HepG2 (cell line): Measurements from ENCODE around the gene GCH1. TPM values are rescaled to one million over a fixed set of nuclear protein-coding genes. Genes with fewer than 3 reads are reported as not detected.
A peak's percentile ranks its signal among the peaks of the same experiment; 100 is the strongest.

ENCODE experiments used
- ARHGAP35 ChIP-seq: sonication (generic); formaldehyde crosslinking; IDR thresholded peaks from 2 replicates; pipeline ENCODE4 v1.9.0; 2022; ENCODE audit warnings: mild to moderate bottlenecking, inconsistent platforms, moderate library complexity, missing genetic modification reagents, borderline replicate concordance
- ATF7 ChIP-seq, 2 experiments: fragments of 450-650 bp in 1 of 2; sonication (generic) in 1 of 2; formaldehyde crosslinking in 1 of 2; IDR thresholded peaks; 2 replicates each; pipeline versions ENCODE4 v1.4.0 to v1.6.1; 2016 to 2020; ENCODE audit warnings: antibody characterized with exemption in 1 of 2, mild to moderate bottlenecking in 1 of 2, missing genetic modification reagents in 1 of 2
- CBFB ChIP-seq: sonication (generic); formaldehyde crosslinking; IDR thresholded peaks from 2 replicates; pipeline ENCODE4 v1.4.0; 2020; ENCODE audit warnings: missing genetic modification reagents
- ETV5 ChIP-seq: IDR thresholded peaks from 2 replicates; pipeline ENCODE4 v1.6.1; 2018; ENCODE audit warnings: missing biosample characterization, missing genetic modification reagents, inconsistent platforms, borderline replicate concordance
- NCOA5 ChIP-seq: sonication (generic); formaldehyde crosslinking; IDR thresholded peaks from 2 replicates; pipeline ENCODE4 v1.4.0; 2020; ENCODE audit warnings: missing genetic modification reagents
- RBM22 ChIP-seq: fragments of 200-400 bp; formaldehyde crosslinking; optimal IDR thresholded peaks from 2 replicates; pipeline ENCODE3; 2017; ENCODE audit warnings: mild to moderate bottlenecking, low read length, moderate library complexity
- ZC3H4 ChIP-seq: sonication (generic); formaldehyde crosslinking; IDR thresholded peaks from 2 replicates; pipeline ENCODE4 v1.4.0; 2020; ENCODE audit warnings: missing genetic modification reagents, borderline replicate concordance
- ZFP82 ChIP-seq: sonication (generic); formaldehyde crosslinking; IDR thresholded peaks from 2 replicates; pipeline ENCODE4 v1.5.1; 2020; ENCODE audit warnings: mild to moderate bottlenecking, missing genetic modification reagents, borderline replicate concordance
- ZNF567 ChIP-seq: sonication (generic); formaldehyde crosslinking; IDR thresholded peaks from 2 replicates; pipeline ENCODE4 v1.8.1; 2023; ENCODE audit warnings: mild to moderate bottlenecking, missing genetic modification reagents, borderline replicate concordance
- ZNF614 ChIP-seq: IDR thresholded peaks from 2 replicates; pipeline ENCODE4 v1.6.1; 2018; ENCODE audit warnings: missing biosample characterization, missing genetic modification reagents, inconsistent platforms, borderline replicate concordance
- ZNF878 ChIP-seq: sonication (generic); formaldehyde crosslinking; IDR thresholded peaks from 2 replicates; pipeline ENCODE4 v1.8.1; 2023; ENCODE audit warnings: mild to moderate bottlenecking, missing genetic modification reagents, moderate library complexity
- polyA plus RNA-seq, 8 experiments: library from polyadenylated mRNA; depleted of rRNA in 3 of 8; stranded (reverse) in 7 of 8; unstranded in 1 of 8; fragments of >200 nt; fragmentation: Illumina TruSeq in 4 of 8; extraction: Trizol in 4 of 8; gene quantifications; 2 replicates each; pipeline versions ENCODE4 v1.2.1 to v1.2.3, GENCODE V29; 2011 to 2016; ENCODE audit warnings: low read depth in 4 of 8, missing spikeins in 1 of 8, mixed read lengths in 1 of 8; ENCODE audit not compliant: insufficient read depth in 1 of 8
- total RNA-seq, 5 experiments: library from RNA; depleted of rRNA; stranded (reverse); fragments of >200 nt; fragmentation: Illumina TruSeq; extraction: Trizol; gene quantifications; 2 replicates each; pipeline ENCODE4 v1.2.3, GENCODE V29; 2016; ENCODE audit warnings: low read depth in 1 of 5
- TF ChIP-seq, protein P1 (sequence below): IDR thresholded peaks from 2 replicates; pipeline ENCODE4 v1.4.0; 2020; ENCODE audit warnings: mild to moderate bottlenecking, missing genetic modification reagents
- TF ChIP-seq, protein P2 (sequence below): sonication (generic); formaldehyde crosslinking; IDR thresholded peaks from 2 replicates; pipeline ENCODE4 v1.9.0; 2022; ENCODE audit warnings: missing genetic modification reagents, mild to moderate bottlenecking, borderline replicate concordance
- TF ChIP-seq, protein P3 (sequence below): sonication (generic); formaldehyde crosslinking; IDR thresholded peaks from 2 replicates; pipeline ENCODE4 v1.4.0; 2020; ENCODE audit warnings: mild to moderate bottlenecking, missing genetic modification reagents, borderline replicate concordance
- TF ChIP-seq, protein P4 (sequence below): IDR thresholded peaks from 2 replicates; pipeline ENCODE4 v1.6.1; 2018; ENCODE audit warnings: missing genetic modification reagents, mild to moderate bottlenecking, missing compliant biosample characterization
- TF ChIP-seq, protein P5 (sequence below): sonication (generic); formaldehyde crosslinking; IDR thresholded peaks from 2 replicates; pipeline ENCODE4 v1.5.0; 2020; ENCODE audit warnings: missing genetic modification reagents

The GCH1 gene
- total and polyA plus RNA-seq, 2 of the 13 experiments (the other 11 are each of a cell fraction or from before 2014, with no cell fraction given) = 15.0 to 25.2 TPM

DNA sequence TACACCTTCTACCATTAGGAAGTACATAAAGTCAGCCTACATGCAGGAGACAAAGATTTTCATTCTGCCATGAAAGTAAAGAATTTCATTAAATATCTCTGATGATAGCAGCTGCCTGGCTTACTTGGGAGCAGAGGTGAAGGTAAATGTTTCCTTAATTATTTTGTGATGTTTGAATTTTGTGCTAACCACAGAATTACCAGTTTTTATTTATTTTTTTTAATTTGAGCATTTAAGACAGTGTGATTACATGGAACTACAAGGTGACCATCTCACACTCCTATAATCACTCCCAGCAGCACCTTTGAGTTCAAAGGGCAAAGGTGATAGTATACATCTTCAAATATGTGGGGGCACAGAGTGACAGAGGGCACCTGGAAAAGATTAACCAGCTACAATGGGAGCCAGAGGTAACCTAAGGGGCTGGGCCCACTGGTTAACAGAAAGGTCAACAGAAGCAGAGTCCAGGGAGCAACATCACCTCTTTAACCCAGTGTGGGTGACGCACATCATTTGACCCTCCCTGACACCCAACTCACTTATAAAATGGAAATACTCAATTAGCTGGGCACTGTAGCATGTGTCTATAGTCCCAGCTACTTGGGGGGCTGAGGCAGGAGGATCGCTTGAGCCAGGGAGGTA lies 65.0 kb downstream of the GCH1 start (continued):
- TF ChIP-seq ZFP82 = no peak
- TF ChIP-seq, protein P1, sequence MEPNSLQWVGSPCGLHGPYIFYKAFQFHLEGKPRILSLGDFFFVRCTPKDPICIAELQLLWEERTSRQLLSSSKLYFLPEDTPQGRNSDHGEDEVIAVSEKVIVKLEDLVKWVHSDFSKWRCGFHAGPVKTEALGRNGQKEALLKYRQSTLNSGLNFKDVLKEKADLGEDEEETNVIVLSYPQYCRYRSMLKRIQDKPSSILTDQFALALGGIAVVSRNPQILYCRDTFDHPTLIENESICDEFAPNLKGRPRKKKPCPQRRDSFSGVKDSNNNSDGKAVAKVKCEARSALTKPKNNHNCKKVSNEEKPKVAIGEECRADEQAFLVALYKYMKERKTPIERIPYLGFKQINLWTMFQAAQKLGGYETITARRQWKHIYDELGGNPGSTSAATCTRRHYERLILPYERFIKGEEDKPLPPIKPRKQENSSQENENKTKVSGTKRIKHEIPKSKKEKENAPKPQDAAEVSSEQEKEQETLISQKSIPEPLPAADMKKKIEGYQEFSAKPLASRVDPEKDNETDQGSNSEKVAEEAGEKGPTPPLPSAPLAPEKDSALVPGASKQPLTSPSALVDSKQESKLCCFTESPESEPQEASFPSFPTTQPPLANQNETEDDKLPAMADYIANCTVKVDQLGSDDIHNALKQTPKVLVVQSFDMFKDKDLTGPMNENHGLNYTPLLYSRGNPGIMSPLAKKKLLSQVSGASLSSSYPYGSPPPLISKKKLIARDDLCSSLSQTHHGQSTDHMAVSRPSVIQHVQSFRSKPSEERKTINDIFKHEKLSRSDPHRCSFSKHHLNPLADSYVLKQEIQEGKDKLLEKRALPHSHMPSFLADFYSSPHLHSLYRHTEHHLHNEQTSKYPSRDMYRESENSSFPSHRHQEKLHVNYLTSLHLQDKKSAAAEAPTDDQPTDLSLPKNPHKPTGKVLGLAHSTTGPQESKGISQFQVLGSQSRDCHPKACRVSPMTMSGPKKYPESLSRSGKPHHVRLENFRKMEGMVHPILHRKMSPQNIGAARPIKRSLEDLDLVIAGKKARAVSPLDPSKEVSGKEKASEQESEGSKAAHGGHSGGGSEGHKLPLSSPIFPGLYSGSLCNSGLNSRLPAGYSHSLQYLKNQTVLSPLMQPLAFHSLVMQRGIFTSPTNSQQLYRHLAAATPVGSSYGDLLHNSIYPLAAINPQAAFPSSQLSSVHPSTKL (CRISPR knock-in tag) = peak; percentile 94
- no peak for TF ChIP-seq ZC3H4
- TF ChIP-seq, protein P2, sequence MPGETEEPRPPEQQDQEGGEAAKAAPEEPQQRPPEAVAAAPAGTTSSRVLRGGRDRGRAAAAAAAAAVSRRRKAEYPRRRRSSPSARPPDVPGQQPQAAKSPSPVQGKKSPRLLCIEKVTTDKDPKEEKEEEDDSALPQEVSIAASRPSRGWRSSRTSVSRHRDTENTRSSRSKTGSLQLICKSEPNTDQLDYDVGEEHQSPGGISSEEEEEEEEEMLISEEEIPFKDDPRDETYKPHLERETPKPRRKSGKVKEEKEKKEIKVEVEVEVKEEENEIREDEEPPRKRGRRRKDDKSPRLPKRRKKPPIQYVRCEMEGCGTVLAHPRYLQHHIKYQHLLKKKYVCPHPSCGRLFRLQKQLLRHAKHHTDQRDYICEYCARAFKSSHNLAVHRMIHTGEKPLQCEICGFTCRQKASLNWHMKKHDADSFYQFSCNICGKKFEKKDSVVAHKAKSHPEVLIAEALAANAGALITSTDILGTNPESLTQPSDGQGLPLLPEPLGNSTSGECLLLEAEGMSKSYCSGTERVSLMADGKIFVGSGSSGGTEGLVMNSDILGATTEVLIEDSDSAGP (CRISPR knock-in tag) = no peak
- TF ChIP-seq, protein P3, sequence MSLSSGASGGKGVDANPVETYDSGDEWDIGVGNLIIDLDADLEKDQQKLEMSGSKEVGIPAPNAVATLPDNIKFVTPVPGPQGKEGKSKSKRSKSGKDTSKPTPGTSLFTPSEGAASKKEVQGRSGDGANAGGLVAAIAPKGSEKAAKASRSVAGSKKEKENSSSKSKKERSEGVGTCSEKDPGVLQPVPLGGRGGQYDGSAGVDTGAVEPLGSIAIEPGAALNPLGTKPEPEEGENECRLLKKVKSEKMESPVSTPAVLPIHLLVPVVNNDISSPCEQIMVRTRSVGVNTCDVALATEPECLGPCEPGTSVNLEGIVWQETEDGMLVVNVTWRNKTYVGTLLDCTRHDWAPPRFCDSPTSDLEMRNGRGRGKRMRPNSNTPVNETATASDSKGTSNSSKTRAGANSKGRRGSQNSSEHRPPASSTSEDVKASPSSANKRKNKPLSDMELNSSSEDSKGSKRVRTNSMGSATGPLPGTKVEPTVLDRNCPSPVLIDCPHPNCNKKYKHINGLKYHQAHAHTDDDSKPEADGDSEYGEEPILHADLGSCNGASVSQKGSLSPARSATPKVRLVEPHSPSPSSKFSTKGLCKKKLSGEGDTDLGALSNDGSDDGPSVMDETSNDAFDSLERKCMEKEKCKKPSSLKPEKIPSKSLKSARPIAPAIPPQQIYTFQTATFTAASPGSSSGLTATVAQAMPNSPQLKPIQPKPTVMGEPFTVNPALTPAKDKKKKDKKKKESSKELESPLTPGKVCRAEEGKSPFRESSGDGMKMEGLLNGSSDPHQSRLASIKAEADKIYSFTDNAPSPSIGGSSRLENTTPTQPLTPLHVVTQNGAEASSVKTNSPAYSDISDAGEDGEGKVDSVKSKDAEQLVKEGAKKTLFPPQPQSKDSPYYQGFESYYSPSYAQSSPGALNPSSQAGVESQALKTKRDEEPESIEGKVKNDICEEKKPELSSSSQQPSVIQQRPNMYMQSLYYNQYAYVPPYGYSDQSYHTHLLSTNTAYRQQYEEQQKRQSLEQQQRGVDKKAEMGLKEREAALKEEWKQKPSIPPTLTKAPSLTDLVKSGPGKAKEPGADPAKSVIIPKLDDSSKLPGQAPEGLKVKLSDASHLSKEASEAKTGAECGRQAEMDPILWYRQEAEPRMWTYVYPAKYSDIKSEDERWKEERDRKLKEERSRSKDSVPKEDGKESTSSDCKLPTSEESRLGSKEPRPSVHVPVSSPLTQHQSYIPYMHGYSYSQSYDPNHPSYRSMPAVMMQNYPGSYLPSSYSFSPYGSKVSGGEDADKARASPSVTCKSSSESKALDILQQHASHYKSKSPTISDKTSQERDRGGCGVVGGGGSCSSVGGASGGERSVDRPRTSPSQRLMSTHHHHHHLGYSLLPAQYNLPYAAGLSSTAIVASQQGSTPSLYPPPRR (CRISPR knock-in tag) = peak; percentile 78; the same call in 1 of the 2 replicates
- peak; percentile 82 for TF ChIP-seq ZNF614 (CRISPR knock-in tag)
- TF ChIP-seq ETV5 (CRISPR knock-in tag) = peak; percentile 45; the same call in 1 of the 2 replicates
- TF ChIP-seq ATF7 (IDR thresholded peaks at IDR 0.05) = no peak
- TF ChIP-seq ATF7 (CRISPR knock-in tag; IDR thresholded peaks at IDR 0.05) = 0 out of 2 replicates have a peak, but pooled peaks have one; percentile 58
- TF ChIP-seq NCOA5 = no peak
- no peak for TF ChIP-seq ARHGAP35 (CRISPR knock-in tag)
- TF ChIP-seq, protein P4, sequence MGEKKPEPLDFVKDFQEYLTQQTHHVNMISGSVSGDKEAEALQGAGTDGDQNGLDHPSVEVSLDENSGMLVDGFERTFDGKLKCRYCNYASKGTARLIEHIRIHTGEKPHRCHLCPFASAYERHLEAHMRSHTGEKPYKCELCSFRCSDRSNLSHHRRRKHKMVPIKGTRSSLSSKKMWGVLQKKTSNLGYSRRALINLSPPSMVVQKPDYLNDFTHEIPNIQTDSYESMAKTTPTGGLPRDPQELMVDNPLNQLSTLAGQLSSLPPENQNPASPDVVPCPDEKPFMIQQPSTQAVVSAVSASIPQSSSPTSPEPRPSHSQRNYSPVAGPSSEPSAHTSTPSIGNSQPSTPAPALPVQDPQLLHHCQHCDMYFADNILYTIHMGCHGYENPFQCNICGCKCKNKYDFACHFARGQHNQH (CRISPR knock-in tag) = peak; percentile 91
- TF ChIP-seq, protein P5, sequence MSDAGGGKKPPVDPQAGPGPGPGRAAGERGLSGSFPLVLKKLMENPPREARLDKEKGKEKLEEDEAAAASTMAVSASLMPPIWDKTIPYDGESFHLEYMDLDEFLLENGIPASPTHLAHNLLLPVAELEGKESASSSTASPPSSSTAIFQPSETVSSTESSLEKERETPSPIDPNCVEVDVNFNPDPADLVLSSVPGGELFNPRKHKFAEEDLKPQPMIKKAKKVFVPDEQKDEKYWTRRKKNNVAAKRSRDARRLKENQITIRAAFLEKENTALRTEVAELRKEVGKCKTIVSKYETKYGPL (CRISPR knock-in tag) = no peak
- no peak for TF ChIP-seq ZNF878 (CRISPR knock-in tag)
- TF ChIP-seq ZNF567 = no peak
- no peak for TF ChIP-seq RBM22
- TF ChIP-seq CBFB (CRISPR knock-in tag) = no peak
